AG04450 (cell line): ENCODE results near the gene BLOC1S5. TPM values are rescaled to one million over a fixed set of nuclear protein-coding genes. Genes with fewer than 3 reads are reported as not detected.

Experiments
- CTCF ChIA-PET: fragments of 300-600, 350-600 bp; formaldehyde crosslinking; extraction: SDS; loops from one replicate; lab custom pipeline; 2022; ENCODE audit warnings: antibody characterized with exemption, inconsistent platforms; lab: Charles Lee
- POLR2A ChIA-PET: fragments of 350-600 bp; formaldehyde crosslinking; extraction: SDS; loops from one replicate; lab custom pipeline; 2021; ENCODE audit warnings: antibody characterized with exemption, inconsistent platforms; lab: Yijun Ruan, JAX
- DNase-seq: peaks from one replicate; pipeline ENCODE4 v3.0.0-alpha.2; 2011; ENCODE audit warnings: low read depth, low spot score
- H3K27ac ChIP-seq: one replicate; pipeline ENCODE4 v1.5.1; 2012; ENCODE audit warnings: low read depth, low read length, control low read depth
- H3K27me3 ChIP-seq: one replicate; pipeline ENCODE4 v1.6.0; 2012; ENCODE audit warnings: low read length; ENCODE audit not compliant: control insufficient read depth, insufficient read depth
- H3K4me3 ChIP-seq: 2 replicates; pipeline ENCODE4 v1.5.1; 2011; ENCODE audit warnings: mild to moderate bottlenecking, low read depth, low read length, control low read depth
- H3K9me3 ChIP-seq: 2 replicates; pipeline ENCODE4 v1.5.1; 2012; ENCODE audit warnings: low read length; ENCODE audit not compliant: control insufficient read depth, insufficient read depth
- polyA plus RNA-seq: library from polyadenylated mRNA; depleted of rRNA; stranded (reverse); fragments of >200 nt; gene quantifications from 2 replicates; pipeline ENCODE4 v1.2.3, GENCODE V29; 2011
- TF ChIP-seq, protein P1 (sequence below): IDR thresholded peaks from 2 replicates; pipeline ENCODE4 v1.5.1; 2011; ENCODE audit warnings: low read depth, low read length, control low read depth, inconsistent platforms

Gene BLOC1S5
- polyA plus RNA-seq, 1 experiment, result 15.1 TPM

DNA sequence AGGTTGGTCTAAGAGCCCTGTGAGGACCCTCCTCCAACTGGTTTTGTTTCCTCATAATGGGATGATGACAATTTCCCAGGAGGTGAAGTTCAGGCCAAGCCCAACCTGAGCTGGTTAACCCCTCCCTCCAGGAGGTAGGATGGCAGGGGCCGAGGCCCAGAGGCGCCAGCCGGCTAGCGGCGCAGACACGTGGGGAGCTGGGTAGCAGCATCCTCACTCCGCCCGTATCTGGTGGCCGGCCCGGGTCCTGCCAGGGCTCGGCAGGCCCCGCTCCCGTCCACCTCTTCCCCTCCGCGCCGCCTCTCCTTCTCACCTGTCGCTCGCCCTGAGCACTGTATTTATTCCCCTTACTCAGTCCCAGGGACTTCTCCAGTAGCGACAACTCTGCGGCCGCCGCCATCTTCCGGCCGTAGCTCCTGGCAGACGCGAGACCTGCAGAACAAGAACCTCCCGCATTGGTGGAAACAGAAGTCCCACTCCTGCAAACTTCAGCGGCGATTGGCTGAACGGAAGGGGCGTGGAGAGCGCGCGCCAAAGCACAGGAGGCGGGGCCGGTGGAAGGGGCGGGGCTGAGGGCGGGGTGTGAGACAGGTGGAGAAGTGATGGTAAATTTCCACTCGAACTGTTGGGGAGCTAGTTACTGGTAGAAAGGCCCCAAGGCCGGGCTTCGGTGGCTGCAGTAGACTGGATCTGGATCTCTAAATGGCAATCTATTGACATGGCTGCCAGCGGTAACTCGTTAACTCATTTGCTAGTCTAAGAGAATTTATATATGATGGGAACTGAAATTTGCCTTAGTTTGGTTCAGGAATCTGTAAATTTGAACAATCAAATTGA, 38.2 kb upstream of the BLOC1S5 start, which contains the start of gene EEF1E1:
EEF1E1 (minus strand) TSS at position 427 of the 837 bp plus-strand sequence; CDS start at position 400, 27 bp downstream.
- POLR2A ChIA-PET, result interaction anchor here (0.6 to 1.1 kb wide), 6 partner anchors 17 to 930 kb away, joined by 3 to 5 read pairs (median 3); no protein-coding TSS in a partner anchor

DNA sequence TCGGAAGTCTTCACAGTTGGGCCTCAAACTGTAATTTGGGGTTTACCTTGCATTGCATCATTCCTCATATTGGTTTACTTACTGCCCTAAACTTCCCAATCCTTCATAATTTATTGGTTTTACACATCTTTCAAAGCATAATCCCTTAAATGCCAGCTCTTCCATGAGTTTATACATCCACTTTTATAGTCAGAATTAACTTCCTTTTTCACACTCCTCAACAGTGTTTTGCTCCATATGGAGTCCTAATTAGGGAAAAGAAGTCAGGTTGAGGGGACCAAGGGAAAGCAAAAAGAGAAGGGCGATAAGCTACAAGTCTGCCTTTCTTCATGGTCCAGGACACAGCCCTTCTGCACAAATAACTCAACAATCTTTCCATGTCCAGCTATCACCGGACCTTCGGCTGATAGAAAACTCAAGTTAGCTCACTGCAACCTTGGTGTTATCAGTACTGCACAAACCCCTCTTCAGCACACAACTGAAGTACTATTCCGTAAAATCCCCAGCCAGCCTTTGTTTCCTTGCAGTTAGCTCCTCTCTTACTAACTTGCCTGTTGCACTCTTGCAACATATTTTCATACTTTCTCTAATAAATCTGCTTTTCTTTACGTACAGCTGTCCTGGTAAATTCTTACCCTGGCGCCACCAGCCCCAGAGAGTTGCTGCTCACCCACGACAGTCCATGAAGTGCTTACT, 36.1 kb upstream of the BLOC1S5 start:
- H3K4me3 ChIP-seq, result no peak overlapping the region
- H3K27ac ChIP-seq, result no peak overlapping the region
- TF ChIP-seq, protein P1, sequence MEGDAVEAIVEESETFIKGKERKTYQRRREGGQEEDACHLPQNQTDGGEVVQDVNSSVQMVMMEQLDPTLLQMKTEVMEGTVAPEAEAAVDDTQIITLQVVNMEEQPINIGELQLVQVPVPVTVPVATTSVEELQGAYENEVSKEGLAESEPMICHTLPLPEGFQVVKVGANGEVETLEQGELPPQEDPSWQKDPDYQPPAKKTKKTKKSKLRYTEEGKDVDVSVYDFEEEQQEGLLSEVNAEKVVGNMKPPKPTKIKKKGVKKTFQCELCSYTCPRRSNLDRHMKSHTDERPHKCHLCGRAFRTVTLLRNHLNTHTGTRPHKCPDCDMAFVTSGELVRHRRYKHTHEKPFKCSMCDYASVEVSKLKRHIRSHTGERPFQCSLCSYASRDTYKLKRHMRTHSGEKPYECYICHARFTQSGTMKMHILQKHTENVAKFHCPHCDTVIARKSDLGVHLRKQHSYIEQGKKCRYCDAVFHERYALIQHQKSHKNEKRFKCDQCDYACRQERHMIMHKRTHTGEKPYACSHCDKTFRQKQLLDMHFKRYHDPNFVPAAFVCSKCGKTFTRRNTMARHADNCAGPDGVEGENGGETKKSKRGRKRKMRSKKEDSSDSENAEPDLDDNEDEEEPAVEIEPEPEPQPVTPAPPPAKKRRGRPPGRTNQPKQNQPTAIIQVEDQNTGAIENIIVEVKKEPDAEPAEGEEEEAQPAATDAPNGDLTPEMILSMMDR, result no peak
- no peaks in the 10 kb centered on the region for H3K27me3 ChIP-seq
- POLR2A ChIA-PET, result no interaction called here
- no peaks in the 10 kb centered on the region; the same call in 1 of the 2 replicates for H3K9me3 ChIP-seq
- no peak for DNase-seq
- CTCF ChIA-PET, result interaction anchor here (1.1 to 1.7 kb wide), 3 partner anchors 41 to 377 kb away, joined by 3 to 4 read pairs (median 3); no protein-coding TSS in a partner anchor

More for the DNA sequence above, 38.2 kb upstream of the BLOC1S5 start, which contains the start of gene EEF1E1:
- TF ChIP-seq, protein P1, result no peak
- Histone ChIP-seq H3K9me3 (no peaks in the 10 kb centered on the region; the same call in none of the 2 replicates), H3K4me3 (peak within 1 kb of the TSS; percentile 92), H3K27ac (no peak within 1 kb of the TSS), H3K27me3 (no peaks in the 10 kb centered on the region)
- peak; percentile 79 for DNase-seq
- CTCF ChIA-PET, result interaction anchor here (0.6 kb wide), 1 partner anchor 1380 kb away, joined by 3 read pairs; no protein-coding TSS in a partner anchor

DNA sequence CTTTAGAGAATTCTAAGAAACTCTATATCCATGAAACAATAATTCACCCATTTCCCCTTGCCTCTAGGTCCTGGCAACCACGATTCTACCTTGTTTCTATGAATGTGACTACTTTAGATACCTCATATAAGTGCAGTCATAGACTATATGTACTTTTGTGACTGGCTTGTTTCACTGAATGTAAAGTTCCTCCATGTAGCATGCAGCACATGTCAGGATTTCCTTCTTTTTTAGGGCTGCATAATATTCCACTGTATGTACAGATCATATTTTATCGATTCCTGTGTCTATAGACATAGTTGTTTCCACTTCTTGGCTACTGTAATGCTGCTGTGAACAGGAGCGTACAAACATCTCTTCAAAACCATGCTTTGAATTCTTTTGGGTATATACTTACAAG, 26.5 kb upstream of the BLOC1S5 start:
- ChIA-PET CTCF (no interaction called here), POLR2A (no interaction called here)
- Histone ChIP-seq H3K4me3 (no peak overlapping the region), H3K27ac (no peak overlapping the region), H3K9me3 (no peaks in the 10 kb centered on the region), H3K27me3 (no peaks in the 10 kb centered on the region)
- TF ChIP-seq, protein P1, result no peak
- no peak for DNase-seq

DNA sequence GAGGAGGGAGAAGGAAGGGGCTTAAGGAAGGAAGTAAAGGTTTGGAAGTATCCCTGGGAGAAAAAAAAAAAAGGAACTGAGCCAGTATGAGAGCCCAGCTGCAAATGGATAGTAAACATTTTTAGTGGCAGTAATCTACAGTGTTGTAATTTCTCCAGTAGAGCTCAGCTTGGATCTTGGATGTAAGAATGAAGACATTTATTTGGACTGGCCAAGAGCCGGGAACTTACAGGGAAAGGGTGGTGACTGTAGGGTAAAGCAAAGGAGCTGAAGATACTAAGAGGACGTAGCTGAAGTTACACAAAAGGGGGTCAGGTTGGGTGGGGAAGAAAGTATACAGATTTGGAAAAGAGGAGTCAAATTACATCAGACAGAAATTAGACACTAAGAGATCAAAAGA, 24.7 kb upstream of the BLOC1S5 start:
- no peak for DNase-seq
- ChIA-PET POLR2A (no interaction called here), CTCF (no interaction called here)
- H3K27ac ChIP-seq, result no peak overlapping the region
- no peaks in the 10 kb centered on the region for H3K9me3 ChIP-seq
- TF ChIP-seq, protein P1, result no peak
- no peak overlapping the region for H3K4me3 ChIP-seq
- H3K27me3 ChIP-seq, result no peaks in the 10 kb centered on the region
